HEK293 (cell line): ENCODE measurements around the gene RPL3.
A peak's percentile ranks its signal among the peaks of the same experiment; 100 is the strongest.

Experiments
- CTCF ChIA-PET: fragments of 350-600 bp; formaldehyde crosslinking; extraction: SDS; loops from one replicate; lab custom pipeline; 2021; ENCODE audit warnings: antibody characterized with exemption; lab: Yijun Ruan, JAX
- POLR2A ChIA-PET: fragments of 300-600 bp; formaldehyde crosslinking; extraction: SDS; loops from one replicate; lab custom pipeline; 2020; ENCODE audit warnings: antibody characterized with exemption, inconsistent platforms; lab: Yijun Ruan, JAX
- H3K27ac ChIP-seq: fragments of 200-500 bp; sonication (Bioruptor generic); 2 replicates; pipeline ENCODE4 v1.5.1; 2014; ENCODE audit warnings: low read depth, low read length, control low read depth, inconsistent platforms; ENCODE audit errors: extremely low read depth
- H3K36me3 ChIP-seq, 2 experiments: fragments of 200-500 bp in 1 of 2; sonication (Bioruptor generic) in 1 of 2; 1 replicate in 1 of 2; 2 replicates in 1 of 2; pipeline ENCODE4 v1.5.1; 2014 to 2017; ENCODE audit warnings: inconsistent platforms in 2 of 2, low read length in 2 of 2; ENCODE audit not compliant: control insufficient read depth in 2 of 2, insufficient read depth in 1 of 2
- H3K4me1 ChIP-seq: fragments of 200-500 bp; sonication (Bioruptor generic); 2 replicates; pipeline ENCODE4 v1.5.1; 2014; ENCODE audit warnings: mild to moderate bottlenecking, low read length, inconsistent platforms; ENCODE audit not compliant: control insufficient read depth, insufficient read depth
- H3K4me3 ChIP-seq: 2 replicates; pipeline ENCODE4 v1.5.1; 2011; ENCODE audit warnings: low read depth, mild to moderate bottlenecking, control low read depth, low read length, moderate library complexity
- H3K9me3 ChIP-seq: fragments of 200-500 bp; sonication (Bioruptor generic); 2 replicates; pipeline ENCODE4 v1.5.1; 2014; ENCODE audit warnings: low read depth, low read length, inconsistent platforms; ENCODE audit not compliant: control insufficient read depth, insufficient read depth
- GLIS2 ChIP-seq: fragments of 450-650 bp; formaldehyde crosslinking; IDR thresholded peaks from 2 replicates; pipeline ENCODE4 v1.5.1; 2016; ENCODE audit warnings: missing biosample characterization, missing genetic modification characterization
- HIC1 ChIP-seq: fragments of 450-650 bp; formaldehyde crosslinking; IDR thresholded peaks from 2 replicates; pipeline ENCODE4 v1.5.1; 2016; ENCODE audit warnings: missing biosample characterization, missing genetic modification characterization
- INSM2 ChIP-seq: fragments of 450-650 bp; formaldehyde crosslinking; IDR thresholded peaks from 2 replicates; pipeline ENCODE4 v1.5.1; 2016; ENCODE audit warnings: missing biosample characterization, missing genetic modification characterization
- PATZ1 ChIP-seq: fragments of 450-650 bp; formaldehyde crosslinking; IDR thresholded peaks from 2 replicates; pipeline ENCODE4 v1.5.1; 2016; ENCODE audit warnings: missing biosample characterization, missing genetic modification characterization
- SP2 ChIP-seq: fragments of 450-650 bp; formaldehyde crosslinking; IDR thresholded peaks from 2 replicates; pipeline ENCODE4 v1.5.1; 2016; ENCODE audit warnings: missing biosample characterization, missing genetic modification characterization
- ZBTB48 ChIP-seq: fragments of 450-650 bp; formaldehyde crosslinking; IDR thresholded peaks from 2 replicates; pipeline ENCODE4 v1.5.1; 2016; ENCODE audit warnings: missing biosample characterization, missing genetic modification characterization
- ZBTB8A ChIP-seq: fragments of 450-650 bp; formaldehyde crosslinking; IDR thresholded peaks from 2 replicates; pipeline ENCODE4 v1.5.1; 2016; ENCODE audit warnings: missing biosample characterization, missing genetic modification characterization
- ZNF391 ChIP-seq: fragments of 450-650 bp; formaldehyde crosslinking; IDR thresholded peaks from 2 replicates; pipeline ENCODE4 v1.5.1; 2016; ENCODE audit warnings: low read depth, missing biosample characterization, missing genetic modification characterization, borderline replicate concordance
- ZNF473 ChIP-seq: fragments of 450-650 bp; formaldehyde crosslinking; IDR thresholded peaks from 2 replicates; pipeline ENCODE4 v1.5.1; 2017; ENCODE audit warnings: missing biosample characterization, missing genetic modification characterization
- ZNF580 ChIP-seq: fragments of 450-650 bp; formaldehyde crosslinking; IDR thresholded peaks from 2 replicates; pipeline ENCODE4 v1.5.1; 2016; ENCODE audit warnings: missing biosample characterization, missing genetic modification characterization
- ZNF600 ChIP-seq: fragments of 450-650 bp; formaldehyde crosslinking; IDR thresholded peaks from 2 replicates; pipeline ENCODE4 v1.5.1; 2016; ENCODE audit warnings: missing biosample characterization, missing genetic modification characterization
- ZNF701 ChIP-seq: fragments of 450-650 bp; formaldehyde crosslinking; IDR thresholded peaks from 2 replicates; pipeline ENCODE4 v1.5.1; 2016; ENCODE audit warnings: missing biosample characterization, missing genetic modification characterization
- ZNF76 ChIP-seq: fragments of 450-650 bp; formaldehyde crosslinking; IDR thresholded peaks from 2 replicates; pipeline ENCODE4; 2016; ENCODE audit warnings: low read depth, missing biosample characterization, missing genetic modification characterization, borderline replicate concordance
- ZSCAN30 ChIP-seq: fragments of 450-650 bp; IDR thresholded peaks from 2 replicates; pipeline ENCODE4 v1.5.1; 2018; ENCODE audit warnings: missing biosample characterization, mild to moderate bottlenecking, missing genetic modification characterization, moderate library complexity

The RPL3 gene

GRCh38 chr22:39315389-39315788 is 4.0 kb downstream of the RPL3 start:
- TF ChIP-seq ZSCAN30 (tag by site-specific recombination) (no peak), ZNF701 (no peak), SP2 (tag by site-specific recombination) (no peak)
- ChIA-PET POLR2A (interaction anchor here (0.6 to 7.3 kb wide), 8 partner anchors 15 to 210 kb away, joined by 3 to 119 read pairs (median 3); no protein-coding TSS in a partner anchor), CTCF (interaction anchor here (0.5 to 7.9 kb wide), 19 partner anchors 9 to 590 kb away, joined by 3 to 98 read pairs (median 6); partner anchors contain the start of gene PDGFB)
- Histone ChIP-seq H3K4me3 (no peak overlapping the region), H3K27ac (peak overlapping the region; percentile 52), H3K9me3 (no peaks in the 10 kb centered on the region), H3K4me1 (0 out of 2 replicates have a peak, but pooled peaks cover 4% of the 10 kb centered on the region), H3K36me3 (peaks cover 25 to 81% of the 10 kb centered on the region in 2 experiments)

GRCh38 chr22:39314251-39314971 is 5.0 kb downstream of the RPL3 start:
- 0 out of 2 replicates have a peak, but pooled peaks have one; percentile 6 for TF ChIP-seq ZBTB8A (tag by site-specific recombination)
- TF ChIP-seq ZNF391 (tag by site-specific recombination), result no peak
- TF ChIP-seq ZNF473 (tag by site-specific recombination), result no peak
- TF ChIP-seq HIC1 (tag by site-specific recombination), result 0 out of 2 replicates have a peak, but pooled peaks have one; percentile 31
- no peak for TF ChIP-seq INSM2 (tag by site-specific recombination)
- no peak for TF ChIP-seq ZNF701
- TF ChIP-seq GLIS2 (tag by site-specific recombination), result 0 out of 2 replicates have a peak, but pooled peaks have one; percentile 45
- peak; percentile 50; the same call in 1 of the 2 replicates for TF ChIP-seq PATZ1
- CTCF ChIA-PET, result interaction anchor here (0.5 to 7.9 kb wide), 9 partner anchors 17 to 589 kb away, joined by 3 to 98 read pairs (median 5); no protein-coding TSS in a partner anchor
- Histone ChIP-seq H3K36me3 (peaks cover 25 to 85% of the 10 kb centered on the region in 2 experiments), H3K4me3 (no peak overlapping the region), H3K27ac (peak overlapping the region; percentile 4), H3K4me1 (0 out of 2 replicates have a peak, but pooled peaks cover 4% of the 10 kb centered on the region), H3K9me3 (no peaks in the 10 kb centered on the region)
- POLR2A ChIA-PET, result interaction anchor here (1.1 to 7.3 kb wide), 6 partner anchors 16 to 211 kb away, joined by 3 to 119 read pairs (median 32); no protein-coding TSS in a partner anchor

GRCh38 chr22:39313258-39314001 is 6.0 kb downstream of the RPL3 start:
- no peak overlapping the region for H3K4me3 ChIP-seq
- 0 out of 2 replicates have a peak, but pooled peaks cover 4% of the 10 kb centered on the region for H3K4me1 ChIP-seq
- no peaks in the 10 kb centered on the region for H3K9me3 ChIP-seq
- H3K36me3 ChIP-seq, result peaks cover 25 to 79% of the 10 kb centered on the region in 2 experiments
- ChIA-PET CTCF (interaction anchor here (0.6 to 7.9 kb wide), 5 partner anchors 17 to 723 kb away, joined by 3 to 98 read pairs (median 5); no protein-coding TSS in a partner anchor), POLR2A (interaction anchor here (1.1 to 7.3 kb wide), 7 partner anchors 10 to 188 kb away, joined by 3 to 119 read pairs (median 5); partner anchors contain the start of gene MIEF1)
- no peak for TF ChIP-seq ZBTB48
- no peak for TF ChIP-seq ZNF76 (tag by site-specific recombination)
- TF ChIP-seq ZNF600, result peak; percentile 13; the same call in 1 of the 2 replicates
- TF ChIP-seq GLIS2 (tag by site-specific recombination), result 0 out of 2 replicates have a peak, but pooled peaks have one; percentile 36
- peak; percentile 55; the same call in 1 of the 2 replicates for TF ChIP-seq PATZ1
- no peak for TF ChIP-seq ZNF580 (tag by site-specific recombination)
- H3K27ac ChIP-seq, result peak overlapping the region; percentile 4
